GM15510 (cell line): Measurements from ENCODE around the gene DRG1.

Experiments
- POLR2A ChIP-seq: IDR thresholded peaks from 3 replicates; pipeline ENCODE4 v1.6.1; 2011; ENCODE audit warnings: borderline replicate concordance; ENCODE audit not compliant: insufficient read length; ENCODE audit errors: extremely low read depth

Gene DRG1

GRCh38 chr22:31399211-31400022, at the start of gene DRG1:
Gene DRG1, plus strand, starts transcription at chr22:31399604. Its CDS starts 80 bp downstream, at chr22:31399684.
- peak; percentile 99 for TF ChIP-seq POLR2A

DNA sequence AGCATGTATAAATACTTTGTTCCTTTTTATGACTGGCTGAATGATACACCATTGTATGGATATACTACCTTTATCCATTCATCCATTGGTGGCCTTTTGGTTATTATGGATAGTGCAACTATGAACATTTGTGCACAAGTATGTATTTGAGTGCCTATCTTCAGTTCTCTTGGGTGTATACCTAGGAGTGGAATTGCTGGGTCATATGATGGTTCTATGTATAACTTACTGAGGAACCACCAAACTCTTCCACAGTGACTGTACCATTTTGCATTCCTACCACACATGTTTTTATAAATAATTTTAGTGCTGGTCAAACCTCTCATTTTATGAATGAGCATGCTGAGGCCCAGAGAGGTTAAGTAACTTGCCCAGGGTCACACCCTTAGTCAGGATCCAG, 49.4 kb upstream of the DRG1 start:
- no peak for TF ChIP-seq POLR2A

- no peak for TF ChIP-seq POLR2A
These were observed 49.0 kb upstream of the DRG1 start for GRCh38 chr22:31350410-31350863.

DNA sequence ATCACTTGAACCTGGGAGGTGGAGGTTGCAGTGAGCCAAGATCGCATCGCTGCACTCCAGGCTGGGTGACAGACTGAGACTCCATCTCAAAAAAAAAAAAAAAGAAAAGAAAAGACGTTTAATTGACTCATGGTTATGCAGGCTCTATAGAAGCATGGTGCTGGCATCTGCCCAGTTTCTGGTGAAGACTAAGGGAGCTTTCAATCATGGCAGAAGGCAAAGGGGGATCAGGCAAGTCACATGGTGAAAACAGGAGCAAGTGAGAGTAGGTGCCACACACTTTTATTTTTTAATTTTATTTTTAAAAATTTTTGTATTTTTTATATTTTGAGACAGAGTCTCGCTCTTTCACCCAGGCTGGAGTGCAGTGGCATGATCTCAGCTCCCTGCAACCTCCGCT, 44.9 kb upstream of the DRG1 start:
- TF ChIP-seq POLR2A, result no peak

- TF ChIP-seq POLR2A, result no peak
These were observed 39.4 kb upstream of the DRG1 start for GRCh38 chr22:31360029-31360428.

DNA sequence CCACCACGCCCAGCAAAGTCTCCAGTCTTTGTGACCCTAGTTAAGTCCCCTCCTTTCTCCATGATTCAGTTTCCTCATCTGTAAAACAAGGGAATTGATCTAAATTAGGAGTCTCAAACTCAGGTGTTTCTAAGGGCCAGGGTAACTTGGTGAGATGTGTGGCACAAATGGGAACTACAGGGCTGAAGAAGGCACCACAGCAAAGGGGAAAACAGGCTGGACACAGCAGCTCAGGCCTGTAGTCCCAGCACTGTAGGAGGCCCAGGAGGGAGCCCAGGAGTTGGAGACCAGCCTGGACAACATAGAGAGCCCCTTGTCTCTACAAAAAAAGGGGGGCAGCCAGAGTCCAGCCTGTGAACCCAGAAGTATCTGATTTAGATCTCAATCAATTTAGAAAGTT, 37.7 kb upstream of the DRG1 start:
- no peak for TF ChIP-seq POLR2A

DNA sequence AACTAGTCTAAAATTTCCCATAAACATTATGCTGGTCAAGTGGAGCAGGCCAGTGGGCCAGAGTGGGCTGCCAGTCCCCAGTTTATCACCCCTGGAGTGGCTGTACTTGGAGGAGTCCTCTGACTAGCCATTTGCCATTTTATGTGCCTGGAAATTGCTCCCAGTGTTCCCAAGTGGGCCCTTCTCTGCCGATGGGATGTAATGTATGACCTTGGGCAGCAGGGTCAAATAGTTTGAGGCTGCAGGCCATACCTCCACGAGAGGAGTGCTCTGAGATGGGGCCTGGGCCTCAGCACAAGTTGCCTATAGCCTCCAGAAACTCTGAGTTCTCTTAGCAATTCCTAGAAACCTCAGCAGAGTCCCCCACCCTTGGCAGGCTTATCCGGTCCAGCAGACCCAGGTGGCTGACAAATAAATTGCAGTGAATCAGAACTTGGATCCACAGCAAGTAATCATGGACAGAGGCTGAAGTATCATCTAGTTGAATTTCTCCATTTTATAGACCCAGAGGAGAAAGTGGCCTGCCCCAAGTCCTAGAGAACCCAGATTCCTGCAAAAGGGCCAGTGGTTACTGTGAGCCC, 35.4 kb upstream of the DRG1 start:
- no peak for TF ChIP-seq POLR2A

- no peak for TF ChIP-seq POLR2A
These were observed 32.0 kb upstream of the DRG1 start for GRCh38 chr22:31367426-31367825.

DNA sequence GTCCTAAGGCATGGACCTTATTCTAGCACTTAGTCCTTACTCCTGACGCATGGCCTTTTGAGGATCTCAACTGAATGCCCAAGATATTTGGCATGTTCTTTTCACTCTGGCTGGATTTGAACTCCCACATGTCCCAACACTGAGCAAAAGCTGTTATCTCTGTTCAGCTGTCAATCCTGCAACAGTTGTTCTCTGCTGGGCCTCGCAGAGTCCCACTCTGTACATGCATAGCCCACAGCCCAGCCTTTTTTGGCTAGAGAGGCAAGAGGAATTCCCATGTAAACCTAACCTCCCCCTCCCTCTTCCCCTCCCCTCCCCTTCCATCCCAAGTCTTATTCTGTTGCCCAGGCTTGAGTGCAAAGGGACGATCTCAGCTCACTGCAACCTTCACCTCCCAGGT, 21.8 kb upstream of the DRG1 start:
- TF ChIP-seq POLR2A, result no peak

GRCh38 chr22:31378123-31378522, 21.3 kb upstream of the DRG1 start:
- TF ChIP-seq POLR2A, result no peak

DNA sequence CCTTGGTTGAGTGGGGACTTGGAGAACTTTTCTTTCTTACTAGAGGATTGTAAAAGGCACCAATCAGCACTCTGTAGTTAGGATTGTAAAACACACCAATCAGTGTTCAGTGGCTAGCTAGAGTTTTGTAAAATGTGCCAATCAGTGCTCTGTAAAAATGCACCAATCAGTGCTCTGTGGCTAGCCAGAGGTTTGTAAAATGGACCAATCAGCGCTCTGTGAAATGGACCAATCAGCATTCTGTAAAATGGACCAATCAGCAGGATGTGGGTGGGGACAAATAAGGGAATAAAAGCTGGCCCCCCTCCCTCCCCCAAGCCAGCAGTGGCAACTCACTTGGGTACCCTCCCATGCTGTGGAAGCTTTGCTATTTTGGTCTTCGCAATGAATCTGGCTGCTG, 5.5 kb upstream of the DRG1 start:
- no peak for TF ChIP-seq POLR2A

DNA sequence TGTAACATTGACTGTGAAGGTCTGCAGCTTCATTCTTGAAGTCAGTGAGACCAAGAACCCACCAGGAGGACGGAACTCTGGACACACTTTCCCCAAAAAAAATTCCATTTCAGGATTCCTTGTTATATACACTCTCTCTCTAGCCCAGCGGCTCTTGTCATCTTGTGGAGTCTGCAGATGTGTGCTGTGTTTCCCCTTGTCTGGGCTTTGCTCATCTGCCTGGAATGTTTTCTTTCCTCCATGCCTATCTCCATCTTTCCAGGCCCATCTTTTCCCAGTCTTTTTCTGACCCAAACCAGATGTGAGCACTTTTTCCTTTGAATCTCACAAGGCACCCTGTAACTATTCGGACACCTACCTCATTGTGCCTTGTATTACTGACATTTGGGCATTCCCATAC, 5.1 kb upstream of the DRG1 start:
- TF ChIP-seq POLR2A, result no peak

GRCh38 chr22:31398231-31398630, 1.2 kb upstream of the DRG1 start:
- no peak for TF ChIP-seq POLR2A

- no peak for TF ChIP-seq POLR2A
These were observed 606 bp downstream of the DRG1 start for GRCh38 chr22:31400023-31400397.

DNA sequence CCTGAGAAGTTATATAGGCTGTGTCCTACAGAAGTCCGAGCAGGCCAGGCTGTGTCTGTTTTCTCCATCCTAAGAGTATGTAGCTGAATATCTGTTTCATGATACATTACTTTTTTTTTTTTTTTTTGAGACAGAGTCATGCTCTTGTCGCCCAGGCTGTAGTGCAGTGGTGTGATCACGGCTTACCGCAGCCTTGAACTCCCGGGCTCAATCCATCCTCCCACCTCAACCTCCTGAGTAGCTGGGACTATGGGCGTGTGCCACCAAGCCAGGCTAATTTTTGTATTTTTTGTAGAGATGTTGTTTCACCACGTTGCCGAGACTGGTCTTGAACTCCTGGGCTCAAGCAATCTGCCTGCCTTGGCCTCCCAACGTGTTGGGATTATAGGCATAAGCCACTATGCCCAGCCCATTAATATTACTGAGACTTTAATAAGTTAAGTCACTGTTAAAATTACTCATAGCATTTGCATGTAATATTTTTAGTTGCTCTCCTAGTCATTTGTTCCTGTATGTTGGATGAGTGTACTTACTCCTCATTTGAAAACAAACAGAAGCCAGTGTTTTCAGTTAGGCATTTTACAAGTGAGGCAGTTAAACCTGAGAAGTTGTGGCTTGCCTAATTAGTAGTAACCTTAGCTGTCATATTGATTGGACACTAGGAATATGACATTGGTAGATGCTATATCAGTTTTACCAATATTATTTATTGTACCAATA, 26.1 kb downstream of the DRG1 start:
- no peak for TF ChIP-seq POLR2A

- no peak for TF ChIP-seq POLR2A
These were observed 32.5 kb downstream of the DRG1 start for GRCh38 chr22:31431950-31432349.

- peak; percentile 12 for TF ChIP-seq POLR2A
These were observed 36.7 kb downstream of the DRG1 start for GRCh38 chr22:31436132-31436531.

- no peak for TF ChIP-seq POLR2A
These were observed 40.4 kb downstream of the DRG1 start for GRCh38 chr22:31439808-31440207.
